ENCODE measurements around the gene UPF2. TPM values are rescaled to one million over a fixed set of nuclear protein-coding genes. Genes with fewer than 3 reads are reported as not detected.

UPF2 gene
- total and polyA plus RNA-seq, 10 of the 15 experiments (the other 5 are each of a cell fraction or from before 2014, with no cell fraction given) = 21.0 to 44.4 (median 25.9) TPM

- DNase-seq (ENCODE audit: low read depth, low spot score) (no peak), FAIRE-seq (no peak), ATAC-seq (no peak)
- H3K4me2 ChIP-seq (ENCODE audit: control insufficient read depth, insufficient read depth) = no peak overlapping the region
- H2AFZ ChIP-seq (ENCODE audit: control insufficient read depth, low read depth, low read length) = no peak overlapping the region
- RAD21 ChIA-PET (ENCODE audit: unreplicated experiment) = interaction anchor here (1.4 kb wide), 1 partner anchor 112 kb away, joined by 4 read pairs; no protein-coding TSS in a partner anchor
- H3K27me3 ChIP-seq (replicated peaks in 1 of 2; ENCODE audit: control insufficient read depth in 2 of 2, insufficient read depth in 2 of 2, low read length in 1 of 2) = no peaks in the 10 kb centered on the region
- no peak overlapping the region for H3K4me3 ChIP-seq
- H4K20me1 ChIP-seq (ENCODE audit: control insufficient read depth, insufficient read depth) = no peaks in the 10 kb centered on the region
- CTCF ChIA-PET = interaction anchor here (0.7 kb wide), 1 partner anchor 721 kb away, joined by 3 read pairs; no protein-coding TSS in a partner anchor
- WGBS (ENCODE audit: insufficient coverage, insufficient replicate concordance, low lambda C conversion rate, missing lambda C conversion rate) = 80% methylated on average over 11 of the region's 11 CpGs
- no peaks in the 10 kb centered on the region; the same call in 1 of the 2 replicates for H3K4me1 ChIP-seq (ENCODE audit: control insufficient read depth, insufficient read depth, low read length)
- intact Hi-C loops (cut with micrococcal nuclease; ENCODE audit: unreplicated experiment) (no loop called here), in situ Hi-C loops (cut with MboI) (no loop called here)
- no peak overlapping the region for H3K9ac ChIP-seq (ENCODE audit: control insufficient read depth, insufficient read depth, low read length)
- no peaks in the 10 kb centered on the region for H3K79me2 ChIP-seq (ENCODE audit: control insufficient read depth, insufficient read depth, low read length)
- no peaks in the 10 kb centered on the region for H3K36me3 ChIP-seq (ENCODE audit: control insufficient read depth in 2 of 2, insufficient read depth in 2 of 2, low read length in 1 of 2)
- no TSS peak for BruUV-seq (replicated peaks)
- no peaks in the 10 kb centered on the region for H3K9me3 ChIP-seq (replicated peaks; ENCODE audit: control insufficient read depth, insufficient read depth, low read length)
- POLR2A ChIA-PET = interaction anchor here (0.6 kb wide), 1 partner anchor 849 kb away, joined by 10 read pairs; no protein-coding TSS in a partner anchor
- no peak overlapping the region for H3K27ac ChIP-seq (ENCODE audit: control insufficient read depth, insufficient read depth)
- SMC1A ChIA-PET (ENCODE audit: uncharacterized antibody, unreplicated experiment) = no interaction called here
- TF ChIP-seq, protein P1, sequence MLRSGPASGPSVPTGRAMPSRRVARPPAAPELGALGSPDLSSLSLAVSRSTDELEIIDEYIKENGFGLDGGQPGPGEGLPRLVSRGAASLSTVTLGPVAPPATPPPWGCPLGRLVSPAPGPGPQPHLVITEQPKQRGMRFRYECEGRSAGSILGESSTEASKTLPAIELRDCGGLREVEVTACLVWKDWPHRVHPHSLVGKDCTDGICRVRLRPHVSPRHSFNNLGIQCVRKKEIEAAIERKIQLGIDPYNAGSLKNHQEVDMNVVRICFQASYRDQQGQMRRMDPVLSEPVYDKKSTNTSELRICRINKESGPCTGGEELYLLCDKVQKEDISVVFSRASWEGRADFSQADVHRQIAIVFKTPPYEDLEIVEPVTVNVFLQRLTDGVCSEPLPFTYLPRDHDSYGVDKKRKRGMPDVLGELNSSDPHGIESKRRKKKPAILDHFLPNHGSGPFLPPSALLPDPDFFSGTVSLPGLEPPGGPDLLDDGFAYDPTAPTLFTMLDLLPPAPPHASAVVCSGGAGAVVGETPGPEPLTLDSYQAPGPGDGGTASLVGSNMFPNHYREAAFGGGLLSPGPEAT (IDR thresholded peaks at IDR 0.05; ENCODE audit: low read depth) = no peak
- TF ChIP-seq ZBTB4 (CRISPR knock-in tag; IDR thresholded peaks at IDR 0.05) (no peak), NR2C1 (IDR thresholded peaks at IDR 0.05) (no peak), YBX1 (IDR thresholded peaks at IDR 0.05) (no peak), HDAC6 (IDR thresholded peaks at IDR 0.05; ENCODE audit: unreplicated experiment) (no peak), MEF2B (IDR thresholded peaks at IDR 0.05; ENCODE audit: partially characterized antibody, poor library complexity, severe bottlenecking) (no peak), SP1 (IDR thresholded peaks at IDR 0.05; ENCODE audit: low read depth, low read length) (no peak), JUNB (IDR thresholded peaks at IDR 0.05) (no peak), SKIL (IDR thresholded peaks at IDR 0.05; ENCODE audit: low read depth, poor library complexity, severe bottlenecking) (no peak)
- TF ChIP-seq, protein P2, sequence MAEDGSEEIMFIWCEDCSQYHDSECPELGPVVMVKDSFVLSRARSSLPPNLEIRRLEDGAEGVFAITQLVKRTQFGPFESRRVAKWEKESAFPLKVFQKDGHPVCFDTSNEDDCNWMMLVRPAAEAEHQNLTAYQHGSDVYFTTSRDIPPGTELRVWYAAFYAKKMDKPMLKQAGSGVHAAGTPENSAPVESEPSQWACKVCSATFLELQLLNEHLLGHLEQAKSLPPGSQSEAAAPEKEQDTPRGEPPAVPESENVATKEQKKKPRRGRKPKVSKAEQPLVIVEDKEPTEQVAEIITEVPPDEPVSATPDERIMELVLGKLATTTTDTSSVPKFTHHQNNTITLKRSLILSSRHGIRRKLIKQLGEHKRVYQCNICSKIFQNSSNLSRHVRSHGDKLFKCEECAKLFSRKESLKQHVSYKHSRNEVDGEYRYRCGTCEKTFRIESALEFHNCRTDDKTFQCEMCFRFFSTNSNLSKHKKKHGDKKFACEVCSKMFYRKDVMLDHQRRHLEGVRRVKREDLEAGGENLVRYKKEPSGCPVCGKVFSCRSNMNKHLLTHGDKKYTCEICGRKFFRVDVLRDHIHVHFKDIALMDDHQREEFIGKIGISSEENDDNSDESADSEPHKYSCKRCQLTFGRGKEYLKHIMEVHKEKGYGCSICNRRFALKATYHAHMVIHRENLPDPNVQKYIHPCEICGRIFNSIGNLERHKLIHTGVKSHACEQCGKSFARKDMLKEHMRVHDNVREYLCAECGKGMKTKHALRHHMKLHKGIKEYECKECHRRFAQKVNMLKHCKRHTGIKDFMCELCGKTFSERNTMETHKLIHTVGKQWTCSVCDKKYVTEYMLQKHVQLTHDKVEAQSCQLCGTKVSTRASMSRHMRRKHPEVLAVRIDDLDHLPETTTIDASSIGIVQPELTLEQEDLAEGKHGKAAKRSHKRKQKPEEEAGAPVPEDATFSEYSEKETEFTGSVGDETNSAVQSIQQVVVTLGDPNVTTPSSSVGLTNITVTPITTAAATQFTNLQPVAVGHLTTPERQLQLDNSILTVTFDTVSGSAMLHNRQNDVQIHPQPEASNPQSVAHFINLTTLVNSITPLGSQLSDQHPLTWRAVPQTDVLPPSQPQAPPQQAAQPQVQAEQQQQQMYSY (CRISPR knock-in tag; IDR thresholded peaks at IDR 0.05) = no peak
Measured at GRCh38 chr10:11881030-11881476, 161.6 kb downstream of the UPF2 start.

Measured in GM12878 (cell line).